H9 (cell line): ENCODE results near the gene KIFC3. TPM values are rescaled to one million over a fixed set of nuclear protein-coding genes. Genes with fewer than 3 reads are reported as not detected.

Experiments
- DNase-seq: peaks from one replicate; pipeline ENCODE4 v3.0.0-alpha.2; 2017
- H2AFZ ChIP-seq: one replicate; pipeline ENCODE4 v1.6.1; 2013; ENCODE audit warnings: mild to moderate bottlenecking, low read length, control low read depth, moderate library complexity
- H2AK5ac ChIP-seq: 2 replicates; pipeline ENCODE4 v1.6.1; 2013; ENCODE audit warnings: low read length, control low read depth, mixed read lengths; ENCODE audit not compliant: insufficient read length
- H2BK120ac ChIP-seq: one replicate; pipeline ENCODE4 v1.6.1; 2013; ENCODE audit warnings: low read depth, mild to moderate bottlenecking, low read length, control low read depth, inconsistent platforms; ENCODE audit not compliant: poor library complexity, severe bottlenecking
- H2BK12ac ChIP-seq: 2 replicates; pipeline ENCODE4 v1.6.1; 2013; ENCODE audit warnings: low read length, control low read depth, mixed read lengths, low read depth; ENCODE audit not compliant: insufficient read length
- H2BK15ac ChIP-seq: 2 replicates; pipeline ENCODE4 v1.6.1; 2013; ENCODE audit warnings: low read depth, low read length, control low read depth
- H2BK20ac ChIP-seq: one replicate; pipeline ENCODE4 v1.6.1; 2013; ENCODE audit warnings: low read depth, mild to moderate bottlenecking, low read length, control low read depth, inconsistent platforms; ENCODE audit not compliant: poor library complexity, severe bottlenecking
- H2BK5ac ChIP-seq: 2 replicates; pipeline ENCODE4 v1.6.1; 2013; ENCODE audit warnings: low read length, control low read depth, mixed read lengths; ENCODE audit not compliant: insufficient read length
- H3K14ac ChIP-seq: 2 replicates; pipeline ENCODE4 v1.6.1; 2013; ENCODE audit warnings: low read length, control low read depth; ENCODE audit not compliant: insufficient read depth
- H3K18ac ChIP-seq: 2 replicates; pipeline ENCODE4 v1.6.1; 2013; ENCODE audit warnings: low read depth, mild to moderate bottlenecking, mixed read lengths, low read length, control low read depth; ENCODE audit not compliant: insufficient read length
- H3K23ac ChIP-seq: 2 replicates; pipeline ENCODE4 v1.6.1; 2013; ENCODE audit warnings: low read length, control low read depth, mixed read lengths, low read depth; ENCODE audit not compliant: insufficient read length
- H3K23me2 ChIP-seq: 2 replicates; pipeline ENCODE4 v1.6.1; 2013; ENCODE audit warnings: low read depth, mild to moderate bottlenecking, mixed read lengths, low read length, control low read depth; ENCODE audit not compliant: insufficient read length, poor library complexity, severe bottlenecking
- H3K27ac ChIP-seq: 2 replicates; pipeline ENCODE4 v1.5.1; 2013; ENCODE audit warnings: low read length, control low read depth, mixed read lengths, low read depth; ENCODE audit not compliant: insufficient read length
- H3K27me3 ChIP-seq: 2 replicates; pipeline ENCODE4 v1.6.1; 2013; ENCODE audit warnings: low read length, control low read depth, inconsistent platforms; ENCODE audit not compliant: insufficient read depth
- H3K4ac ChIP-seq: 2 replicates; pipeline ENCODE4 v1.6.1; 2013; ENCODE audit warnings: low read depth, mild to moderate bottlenecking, control low read depth, inconsistent platforms, low read length, moderate library complexity
- H3K4me1 ChIP-seq: 2 replicates; pipeline ENCODE4 v1.6.1; 2013; ENCODE audit warnings: low read length, control low read depth, inconsistent platforms; ENCODE audit not compliant: insufficient read depth
- H3K4me2 ChIP-seq: 2 replicates; pipeline ENCODE4 v1.6.1; 2013; ENCODE audit warnings: low read length, control low read depth, mixed read lengths; ENCODE audit not compliant: insufficient read length, insufficient read depth
- H3K56ac ChIP-seq: 2 replicates; pipeline ENCODE4 v1.6.1; 2013; ENCODE audit warnings: low read depth, mild to moderate bottlenecking, mixed read lengths, low read length, control low read depth; ENCODE audit not compliant: insufficient read length
- H3K79me1 ChIP-seq: 2 replicates; pipeline ENCODE4 v1.6.1; 2013; ENCODE audit warnings: low read depth, mild to moderate bottlenecking, moderate library complexity, low read length, control low read depth, inconsistent platforms; ENCODE audit not compliant: insufficient read depth, poor library complexity, severe bottlenecking
- H3K79me2 ChIP-seq: 2 replicates; pipeline ENCODE4 v1.6.1; 2013; ENCODE audit warnings: low read length, control low read depth, inconsistent platforms; ENCODE audit not compliant: insufficient read depth
- H3K9ac ChIP-seq: 2 replicates; pipeline ENCODE4 v1.6.1; 2013; ENCODE audit warnings: low read length, control low read depth, mixed read lengths; ENCODE audit not compliant: insufficient read length; ENCODE audit errors: extremely low read depth
- H3K9me3 ChIP-seq: one replicate; pipeline ENCODE4 v1.6.1; 2013; ENCODE audit warnings: low read depth, low read length, inconsistent platforms; ENCODE audit not compliant: control insufficient read depth
- H3T11ph ChIP-seq: one replicate; pipeline ENCODE4 v1.6.1; 2013; ENCODE audit warnings: mild to moderate bottlenecking, low read length, control low read depth, inconsistent platforms
- H4K20me1 ChIP-seq: one replicate; pipeline ENCODE4 v1.6.1; 2013; ENCODE audit not compliant: control insufficient read depth, insufficient read length, insufficient read depth
- H4K5ac ChIP-seq: 2 replicates; pipeline ENCODE4 v1.6.1; 2013; ENCODE audit warnings: low read depth, mild to moderate bottlenecking, mixed read lengths, low read length, control low read depth; ENCODE audit not compliant: insufficient read length
- H4K8ac ChIP-seq: replicated peaks from 2 replicates; pipeline ENCODE4 v1.6.1; 2013; ENCODE audit warnings: low read length, control low read depth, mixed read lengths, low read depth; ENCODE audit not compliant: insufficient read length
- H4K91ac ChIP-seq: 2 replicates; pipeline ENCODE4 v1.6.1; 2013; ENCODE audit warnings: low read depth, mild to moderate bottlenecking, moderate library complexity, mixed read lengths, low read length, control low read depth; ENCODE audit not compliant: insufficient read length
- H3K27ac Mint-ChIP-seq, 3 experiments: 2 replicates in 2 of 3; 3 replicates in 1 of 3; pipeline ENCODE4 v1.8.0; 2020 to 2021; ENCODE audit warnings: mixed read lengths in 3 of 3, mild to moderate bottlenecking in 1 of 3, moderate library complexity in 1 of 3
- H3K27me3 Mint-ChIP-seq: 2 replicates; pipeline ENCODE4 v1.8.0; 2021; ENCODE audit warnings: low read depth, mild to moderate bottlenecking, moderate library complexity, mixed read lengths
- H3K36me3 Mint-ChIP-seq, 3 experiments: 2 replicates in 2 of 3; 3 replicates in 1 of 3; pipeline ENCODE4 v1.8.0; 2020 to 2021; ENCODE audit warnings: low read depth in 3 of 3, mixed read lengths in 3 of 3; ENCODE audit not compliant: insufficient read depth in 1 of 3
- H3K4me1 Mint-ChIP-seq, 2 experiments: 2 replicates each; pipeline ENCODE4 v1.8.0; 2020; ENCODE audit warnings: mixed read lengths in 2 of 2
- H3K4me3 Mint-ChIP-seq, 2 experiments: 2 replicates in 1 of 2; 3 replicates in 1 of 2; pipeline ENCODE4 v1.8.0; 2020 to 2021; ENCODE audit warnings: mild to moderate bottlenecking in 2 of 2, mixed read lengths in 2 of 2, moderate library complexity in 1 of 2
- H3K9me3 Mint-ChIP-seq, 2 experiments: 2 replicates in 1 of 2; 3 replicates in 1 of 2; pipeline ENCODE4 v1.8.0; 2020; ENCODE audit warnings: mild to moderate bottlenecking in 2 of 2, mixed read lengths in 2 of 2, moderate library complexity in 1 of 2
- WGBS: extraction: QIAGEN DNeasy Blood & Tissue Kit; methylation state at CpG from one replicate; pipeline ENCODE4 v1.1.7; 2013; ENCODE audit warnings: missing lambda C conversion rate, low lambda C conversion rate, mixed read lengths; ENCODE audit not compliant: insufficient read length; ENCODE audit errors: extremely low coverage; 5-methylcytosine and 5-hydroxymethylcytosine counted together
- total RNA-seq: library from RNA; stranded (reverse); gene quantifications from 2 replicates; pipeline ENCODE4 v1.2.1, GENCODE V29; 2021
- TF ChIP-seq, protein P1 (sequence below): fragments of 200-600 bp; sonication (generic); conservative IDR thresholded peaks from 3 replicates; pipeline ENCODE4 v1.8.0; 2021; ENCODE audit warnings: antibody characterized with exemption, mild to moderate bottlenecking

The KIFC3 gene
- total RNA-seq, 1 experiment from 2014 or later = 5.0 TPM

DNA sequence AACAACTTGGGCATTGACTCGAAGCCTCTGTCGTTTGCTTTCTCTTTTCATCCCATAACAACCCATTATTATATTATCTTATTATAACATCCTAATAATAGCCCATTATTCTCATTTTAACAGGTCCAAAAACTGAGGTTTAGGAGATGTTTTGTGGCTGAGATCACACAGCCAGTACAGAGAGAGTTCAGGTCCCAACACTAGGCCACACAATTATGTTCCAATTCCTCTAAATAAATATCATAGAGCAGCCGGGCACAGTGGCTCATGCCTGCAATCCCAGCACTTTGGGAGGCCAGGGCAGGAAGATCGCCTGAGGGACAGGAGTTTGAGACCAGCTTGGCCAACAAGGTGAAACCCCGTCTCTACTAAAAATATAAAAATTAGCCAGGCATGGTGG, 40.3 kb upstream of the KIFC3 start:
- Histone ChIP-seq H3K79me1 (no peaks in the 10 kb centered on the region), H3K4me2 (no peak overlapping the region), H3K9me3 (no peaks in the 10 kb centered on the region), H3K79me2 (no peaks in the 10 kb centered on the region), H3K14ac (no peak overlapping the region), H3K56ac (no peak overlapping the region), H3K23ac (no peak overlapping the region), H4K8ac (no peak overlapping the region), H2BK20ac (no peak overlapping the region), H3K27me3 (no peaks in the 10 kb centered on the region; the same call in 1 of the 2 replicates), H3K4me1 (peaks cover 6% of the 10 kb centered on the region; the same call in 1 of the 2 replicates), H2BK12ac (no peak overlapping the region), H3K18ac (no peak overlapping the region), H2BK5ac (no peak overlapping the region), H3K4ac (no peak overlapping the region), H2BK120ac (no peak overlapping the region), H4K5ac (no peak overlapping the region), H2AFZ (no peak overlapping the region), H3K27ac (no peak overlapping the region), H4K20me1 (no peaks in the 10 kb centered on the region), H2BK15ac (no peak overlapping the region), H2AK5ac (no peak overlapping the region), H3K9ac (no peak overlapping the region), H3K23me2 (no peaks in the 10 kb centered on the region), H4K91ac (no peak overlapping the region), H3T11ph (no peak overlapping the region)
- H3K9me3 Mint-ChIP-seq = 0 out of 5 replicates have a peak, but pooled peaks cover 0 to 2% of the 10 kb centered on the region in 2 experiments
- peaks cover 49 to 50% of the 10 kb centered on the region in 2 experiments for H3K4me1 Mint-ChIP-seq
- H3K27ac Mint-ChIP-seq = no peak overlapping the region
- TF ChIP-seq, protein P1, sequence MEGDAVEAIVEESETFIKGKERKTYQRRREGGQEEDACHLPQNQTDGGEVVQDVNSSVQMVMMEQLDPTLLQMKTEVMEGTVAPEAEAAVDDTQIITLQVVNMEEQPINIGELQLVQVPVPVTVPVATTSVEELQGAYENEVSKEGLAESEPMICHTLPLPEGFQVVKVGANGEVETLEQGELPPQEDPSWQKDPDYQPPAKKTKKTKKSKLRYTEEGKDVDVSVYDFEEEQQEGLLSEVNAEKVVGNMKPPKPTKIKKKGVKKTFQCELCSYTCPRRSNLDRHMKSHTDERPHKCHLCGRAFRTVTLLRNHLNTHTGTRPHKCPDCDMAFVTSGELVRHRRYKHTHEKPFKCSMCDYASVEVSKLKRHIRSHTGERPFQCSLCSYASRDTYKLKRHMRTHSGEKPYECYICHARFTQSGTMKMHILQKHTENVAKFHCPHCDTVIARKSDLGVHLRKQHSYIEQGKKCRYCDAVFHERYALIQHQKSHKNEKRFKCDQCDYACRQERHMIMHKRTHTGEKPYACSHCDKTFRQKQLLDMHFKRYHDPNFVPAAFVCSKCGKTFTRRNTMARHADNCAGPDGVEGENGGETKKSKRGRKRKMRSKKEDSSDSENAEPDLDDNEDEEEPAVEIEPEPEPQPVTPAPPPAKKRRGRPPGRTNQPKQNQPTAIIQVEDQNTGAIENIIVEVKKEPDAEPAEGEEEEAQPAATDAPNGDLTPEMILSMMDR = no peak
- DNase-seq = no peak
- H3K27me3 Mint-ChIP-seq = peaks cover 12% of the 10 kb centered on the region
- WGBS = 100% methylated on average over 1 of the region's 5 CpGs
- H3K36me3 Mint-ChIP-seq = no peaks in the 10 kb centered on the region
- H3K4me3 Mint-ChIP-seq = no peak overlapping the region
